Right lung (tissue), 5 donors: Measurements from ENCODE around the gene KIAA1755. TPM values are rescaled to one million over a fixed set of nuclear protein-coding genes. Genes with fewer than 3 reads are reported as not detected.
A peak's percentile ranks its signal among the peaks of the same experiment; 100 is the strongest.

ENCODE experiments used
- DNase-seq, 2 donors: peaks; one replicate each; pipeline ENCODE4 v3.0.0-alpha.2; 2013
- polyA plus RNA-seq, 5 donors: library from polyadenylated mRNA; unstranded; fragments of 120-200 nt; gene quantifications; one replicate each; pipeline versions ENCODE4 v1.2.1 to v1.2.3, GENCODE V29; 2013; ENCODE audit warnings: inconsistent platforms in 1 of 5, low replicate concordance in 1 of 5; ENCODE audit not compliant: insufficient read length in 5 of 5, insufficient read depth in 1 of 5

The KIAA1755 gene
- polyA plus RNA-seq, 5 donors, result 2.0 to 5.8 (median 3.1) TPM

DNA sequence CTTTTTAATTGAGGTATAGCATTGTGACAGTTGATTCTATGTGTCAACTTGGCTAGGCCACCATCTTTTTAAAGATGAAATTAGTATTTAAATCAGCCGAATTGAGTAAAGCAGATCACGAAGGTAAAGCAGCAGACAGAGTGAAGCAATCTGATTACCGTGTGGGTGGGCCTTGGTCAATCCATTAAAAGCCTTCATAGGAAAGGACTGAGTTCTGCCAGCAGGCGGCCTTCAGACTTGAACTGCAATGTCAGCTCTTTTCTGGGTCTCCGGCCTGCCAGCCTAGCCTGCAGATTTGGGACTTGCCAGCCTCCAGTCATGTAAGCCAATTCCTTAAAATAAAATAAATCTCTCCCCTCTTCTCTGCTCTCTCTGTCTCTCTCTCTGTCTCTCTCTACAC lies 73.0 kb downstream of the KIAA1755 start:
- DNase-seq, result peak in 1 of 2 donors; percentile 44

DNA sequence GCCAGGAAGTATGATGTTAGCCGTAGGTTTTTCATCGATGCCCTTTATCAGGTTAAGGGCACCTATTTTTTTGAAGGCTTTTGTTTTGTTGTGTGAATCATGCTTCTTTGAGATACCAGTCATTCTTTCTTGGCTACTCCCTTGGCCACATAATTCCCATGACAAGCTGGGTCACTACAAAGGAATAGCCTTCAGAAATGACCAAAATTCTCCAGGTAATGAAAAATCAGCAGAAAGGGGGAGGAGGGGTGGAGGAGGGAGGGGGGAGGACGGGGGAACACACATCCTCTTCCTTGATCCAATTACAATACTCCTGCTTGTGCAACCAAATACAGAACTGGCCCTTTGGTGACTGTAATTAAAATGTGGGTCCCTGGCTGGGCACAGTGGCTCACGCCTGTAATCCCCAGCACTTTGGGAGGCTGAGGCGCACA lies 73.7 kb downstream of the KIAA1755 start:
- no peak for DNase-seq

- DNase-seq, result no peak
Measured at GRCh38 chr20:38184101-38184500, 76.4 kb downstream of the KIAA1755 start.

- DNase-seq, result no peak
Measured at GRCh38 chr20:38181971-38182370, 78.6 kb downstream of the KIAA1755 start.

DNA sequence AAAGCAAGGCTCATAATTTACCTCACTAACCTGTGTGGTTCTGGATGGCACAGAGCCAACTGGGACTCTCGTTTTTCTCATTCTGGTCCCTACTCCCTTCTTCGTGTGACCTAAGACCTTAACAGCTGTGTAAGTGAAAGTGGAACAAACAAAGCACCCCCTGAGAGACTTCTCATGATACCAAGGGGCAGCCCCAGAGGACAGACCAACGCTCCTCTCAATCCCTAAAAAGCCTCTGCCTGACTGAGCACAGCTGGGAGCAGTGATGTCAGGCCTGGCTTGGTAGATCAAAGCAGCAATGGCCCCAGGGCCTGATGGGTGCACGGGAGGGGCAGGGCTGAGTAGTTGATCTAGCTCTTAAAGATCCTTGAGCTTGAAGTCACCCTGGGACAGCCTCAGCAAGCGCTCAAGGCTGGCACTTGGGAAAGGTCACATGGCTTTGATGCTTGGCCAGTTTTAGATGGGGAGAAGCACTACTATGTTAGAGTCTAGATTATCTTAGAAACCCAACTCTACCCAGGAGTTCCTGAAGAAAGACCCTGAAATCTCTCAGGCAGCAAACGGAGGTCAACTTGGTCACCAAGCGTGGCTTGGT lies 79.2 kb downstream of the KIAA1755 start:
- no peak for DNase-seq

GRCh38 chr20:38180781-38181180 lies 79.8 kb downstream of the KIAA1755 start:
- DNase-seq, result no peak

DNA sequence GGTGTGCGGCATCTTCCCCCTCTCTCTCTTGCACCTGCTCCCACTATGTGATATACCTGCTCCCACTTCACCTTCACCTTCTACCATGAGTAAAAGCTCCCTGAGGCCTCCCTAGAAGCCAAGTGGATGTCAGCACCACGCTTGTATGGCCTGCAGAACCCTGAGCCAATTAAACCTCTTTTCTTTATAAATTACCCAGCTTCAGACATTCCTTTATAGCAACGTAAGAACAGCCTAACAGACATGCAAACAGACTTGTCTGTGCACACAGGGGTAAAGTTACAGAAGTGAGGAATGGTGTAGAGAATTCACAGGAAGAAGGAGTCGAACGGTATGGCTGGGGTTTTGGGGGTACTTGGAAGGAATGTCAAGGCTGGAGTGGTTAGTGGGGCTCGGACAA lies 80.7 kb downstream of the KIAA1755 start:
- no peak for DNase-seq

DNA sequence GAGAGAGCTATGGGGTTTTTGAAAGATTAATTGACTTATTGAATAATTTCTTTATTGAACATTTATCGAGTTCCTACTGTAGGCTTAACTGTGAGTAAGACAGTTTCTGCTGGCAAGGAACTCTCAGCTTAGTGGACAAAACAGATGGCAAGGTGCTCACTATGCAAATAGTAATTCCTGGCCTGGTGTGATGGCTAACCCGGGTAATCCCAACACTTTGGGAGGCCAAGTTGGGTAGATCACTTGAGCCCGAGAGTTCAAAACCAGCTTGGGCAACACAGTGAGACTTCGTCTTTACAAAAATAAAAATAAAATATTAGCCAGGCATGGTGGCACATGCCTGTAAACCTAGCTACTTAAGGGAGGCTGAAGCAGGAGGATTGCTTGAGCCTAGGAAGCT lies 82.0 kb downstream of the KIAA1755 start:
- no peak for DNase-seq

- no peak for DNase-seq
Measured at GRCh38 chr20:38178065-38178491, 82.5 kb downstream of the KIAA1755 start.

DNA sequence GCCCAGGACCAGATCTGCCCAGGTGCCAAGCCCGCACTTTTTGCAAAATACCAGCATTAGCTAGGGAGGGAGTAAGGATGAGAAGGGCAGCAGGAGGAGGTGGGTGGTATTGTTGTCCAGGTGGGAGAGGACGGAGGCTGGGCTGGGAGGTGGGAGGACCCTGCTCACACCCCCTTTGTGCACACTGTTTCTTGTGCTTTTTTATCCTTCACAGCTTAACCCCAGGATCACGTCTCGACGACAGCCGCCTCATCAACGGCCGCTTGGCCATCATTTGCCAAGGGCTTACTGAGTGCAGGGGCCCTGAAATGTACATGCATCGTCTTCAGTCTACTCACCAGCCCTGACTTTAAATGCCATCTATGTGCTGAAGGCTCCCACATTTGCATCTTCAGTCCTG lies 83.3 kb downstream of the KIAA1755 start:
- DNase-seq, result no peak

DNA sequence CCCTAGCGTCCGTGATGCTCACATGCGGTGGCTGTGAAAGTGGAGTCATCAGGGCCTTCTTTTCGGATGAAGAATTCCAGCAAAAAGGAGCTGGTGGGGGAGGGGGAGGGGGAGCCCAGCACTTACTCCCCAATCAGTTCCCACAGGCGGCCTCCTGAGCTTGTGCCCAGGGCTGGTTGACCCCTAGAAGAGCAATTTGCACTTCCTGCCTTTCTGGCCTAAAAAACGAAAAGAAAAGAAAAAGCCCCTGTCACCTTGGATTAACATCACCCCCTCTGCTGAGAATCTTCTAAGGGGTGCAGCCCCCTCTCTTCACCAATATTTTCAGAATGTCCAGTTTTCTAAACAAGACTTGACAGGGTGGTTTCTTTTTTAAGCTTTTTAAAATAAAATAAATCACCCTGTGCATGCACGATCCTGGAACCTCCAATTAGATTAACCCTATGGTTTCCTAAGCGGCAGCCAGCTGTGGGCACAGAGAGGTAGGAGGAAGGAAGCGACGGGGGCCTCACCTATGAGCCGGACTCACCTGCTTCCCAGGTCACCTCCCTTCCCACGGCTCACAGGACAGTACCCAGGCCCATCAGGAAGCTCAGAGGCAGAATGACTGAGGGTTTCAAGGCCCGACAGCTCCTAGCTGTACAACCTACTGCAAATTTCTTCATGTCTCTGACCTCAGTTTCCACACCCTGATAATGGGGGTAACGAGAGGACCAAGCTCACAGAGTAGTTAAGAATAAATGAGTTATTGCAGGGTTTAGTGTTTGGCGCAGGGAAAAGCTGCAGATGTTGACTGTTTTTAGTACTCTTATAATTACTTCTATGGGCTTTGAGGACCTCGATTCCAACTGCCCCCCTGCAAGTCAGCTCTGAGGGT lies 85.0 kb downstream of the KIAA1755 start:
- no peak for DNase-seq

GRCh38 chr20:38173237-38174156 lies 87.0 kb downstream of the KIAA1755 start:
- no peak for DNase-seq

GRCh38 chr20:38172408-38172807 lies 88.1 kb downstream of the KIAA1755 start:
- DNase-seq, result no peak

DNA sequence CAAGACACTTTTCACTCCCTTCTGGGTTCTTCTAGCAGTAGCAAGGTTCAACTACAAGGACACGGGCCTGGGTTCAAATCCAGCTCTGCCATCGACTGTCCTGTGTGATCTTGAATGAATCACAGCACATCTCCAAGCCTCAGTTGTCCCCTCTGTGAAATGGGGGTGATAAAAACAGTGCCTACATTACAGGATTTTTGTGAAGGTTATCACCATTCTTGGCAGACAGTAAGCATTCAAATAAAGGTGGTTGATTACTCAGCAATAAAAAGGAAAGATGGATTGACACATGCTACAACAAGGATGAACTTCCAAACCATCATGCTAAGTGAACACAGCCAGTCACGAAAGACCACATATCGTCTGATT lies 88.9 kb downstream of the KIAA1755 start:
- no peak for DNase-seq

GRCh38 chr20:38170826-38171674 lies 89.5 kb downstream of the KIAA1755 start:
- DNase-seq, result peak; percentile 42 to 63

GRCh38 chr20:38170219-38170825 lies 90.2 kb downstream of the KIAA1755 start:
- no peak for DNase-seq

DNA sequence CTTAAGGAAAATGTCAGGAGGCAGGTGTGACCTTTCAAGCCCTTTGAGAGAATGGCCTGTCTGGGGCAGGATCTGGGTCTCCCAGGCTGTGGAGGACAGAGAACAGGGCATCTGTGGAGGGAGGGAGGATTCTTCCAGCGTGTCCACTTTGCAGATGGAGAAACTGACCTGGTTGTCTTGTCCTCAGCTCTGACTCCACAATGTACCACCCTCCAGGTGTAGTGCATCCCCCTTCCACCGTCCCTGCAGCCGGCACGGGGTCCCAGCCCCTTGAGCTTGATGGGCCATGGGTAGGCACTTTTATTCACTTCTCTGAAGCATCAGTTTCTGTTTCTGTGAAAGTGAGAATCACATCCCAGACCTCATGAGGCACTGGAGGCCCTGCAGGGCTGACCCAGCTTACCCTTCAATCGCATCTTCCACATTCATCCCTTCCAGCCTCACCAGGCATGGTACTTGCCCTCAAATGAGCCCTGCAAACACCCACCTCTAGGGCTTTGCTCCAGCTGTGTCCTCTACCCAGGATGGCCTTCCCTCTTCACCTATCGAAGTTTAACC lies 90.8 kb downstream of the KIAA1755 start:
- DNase-seq, result no peak

DNA sequence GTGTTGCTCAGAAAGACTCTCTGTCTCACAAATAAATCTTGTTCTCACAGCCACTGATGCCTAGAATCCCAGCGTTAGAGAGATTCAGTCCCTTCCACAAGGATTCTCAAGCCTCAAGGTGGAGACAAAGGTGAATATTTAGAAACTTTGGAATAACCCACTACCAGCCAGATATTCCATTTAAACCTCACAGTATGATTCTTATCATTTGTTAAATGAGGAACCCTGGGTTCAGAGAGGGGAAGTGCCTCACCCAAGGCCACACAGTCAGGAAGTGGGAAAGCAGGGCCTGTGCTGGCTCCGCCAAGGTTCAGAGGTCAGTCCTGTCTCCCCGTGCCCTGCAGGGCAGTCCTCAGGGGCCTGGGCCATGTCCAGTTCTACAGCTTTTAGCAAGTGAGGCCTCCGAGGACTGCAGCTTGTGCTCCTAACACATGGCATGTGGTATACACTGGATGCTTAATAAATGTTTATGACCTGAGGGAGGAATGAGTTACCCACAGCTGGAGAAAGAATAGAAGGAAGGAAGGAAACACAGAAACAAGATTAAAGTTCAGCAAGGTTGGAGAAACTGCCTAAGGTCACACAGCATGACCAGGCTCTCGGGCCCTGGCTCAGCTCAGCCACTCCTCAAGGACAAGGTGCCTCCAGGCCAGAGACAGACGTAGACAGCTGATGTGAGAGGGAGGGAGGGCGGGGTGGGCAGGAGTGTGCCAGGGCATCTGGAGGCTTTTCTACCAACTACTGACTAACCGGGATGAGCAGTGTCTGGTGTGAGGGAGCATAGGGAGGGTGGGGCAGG lies 91.5 kb downstream of the KIAA1755 start:
- no peak for DNase-seq
